Skin epidermis (tissue), 12 donors: ENCODE measurements around the gene TUT1.

Experiments used
- H3K27ac ChIP-seq, 21 experiments: fragments of 200-600 bp; sonication (generic) in 11 of 21; one replicate each; pipeline ENCODE4 v1.5.0; 2020; ENCODE audit warnings: mild to moderate bottlenecking in 3 of 21, inconsistent platforms in 2 of 21, moderate library complexity in 2 of 21
- H3K4me3 ChIP-seq, 7 experiments: fragments of 200-600 bp; sonication (generic) in 2 of 7; one replicate each; pipeline ENCODE4 v1.5.0; 2020; ENCODE audit warnings: inconsistent platforms in 2 of 7, mild to moderate bottlenecking in 2 of 7, moderate library complexity in 1 of 7

The TUT1 gene

GRCh38 chr11:62532096-62532495 is 59.2 kb downstream of the TUT1 start:
- Histone ChIP-seq H3K4me3 (no peak overlapping the region), H3K27ac (no peak overlapping the region)
